SK-N-SH (cell line): ENCODE results near the gene ADRA2B. TPM values are rescaled to one million over a fixed set of nuclear protein-coding genes. Genes with fewer than 3 reads are reported as not detected.

ENCODE experiments used
- CTCF ChIA-PET: fragments of 300-600, 350-600 bp; formaldehyde crosslinking; extraction: SDS; loops from one replicate; lab custom pipeline; 2021; lab: Yijun Ruan, JAX
- POLR2A ChIA-PET: fragments of 350-600 bp; sonication (Branson Sonifier 250); formaldehyde crosslinking; extraction: SDS; loops from one replicate; lab custom pipeline; 2020; ENCODE audit warnings: antibody characterized with exemption, inconsistent platforms; lab: Yijun Ruan, JAX
- DNase-seq: peaks from one replicate; pipeline ENCODE4 v3.0.0; 2012
- H2AFZ ChIP-seq: fragments of 200-600 bp; sonication (generic); 2 replicates; pipeline ENCODE4 v1.8.1; 2016; ENCODE audit warnings: antibody characterized with exemption, mild to moderate bottlenecking, low read depth
- H3F3A ChIP-seq: fragments of 200-600 bp; sonication (generic); replicated peaks from 2 replicates; pipeline ENCODE3; 2016; ENCODE audit warnings: antibody characterized with exemption, mild to moderate bottlenecking; ENCODE audit not compliant: insufficient read depth
- H3K27ac ChIP-seq, 2 experiments: fragments of 200-500 bp in 1 of 2; fragments of 200-600 bp in 1 of 2; sonication (Bioruptor generic) in 1 of 2; sonication (generic), shearing (Covaris generic) in 1 of 2; 2 replicates each; pipeline versions ENCODE4 v1.5.1 to v1.6.1; 2014 to 2016; ENCODE audit warnings: low read depth in 2 of 2, inconsistent platforms in 1 of 2, low read length in 1 of 2, mild to moderate bottlenecking in 1 of 2, mixed read lengths in 1 of 2
- H3K27me3 ChIP-seq: fragments of 200-600 bp; sonication (generic), shearing (Covaris generic); 2 replicates; pipeline ENCODE4 v1.6.1; 2016; ENCODE audit warnings: mixed run types; ENCODE audit not compliant: insufficient read depth
- H3K36me3 ChIP-seq, 2 experiments: fragments of 200-500 bp in 1 of 2; fragments of 200-600 bp in 1 of 2; sonication (Bioruptor generic) in 1 of 2; sonication (generic) in 1 of 2; replicated peaks in 1 of 2; 2 replicates each; pipeline versions ENCODE3 to v1.5.1; 2014 to 2016; ENCODE audit warnings: low read length in 1 of 2, mild to moderate bottlenecking in 1 of 2; ENCODE audit not compliant: insufficient read depth in 2 of 2, control insufficient read depth in 1 of 2
- H3K4me1 ChIP-seq, 2 experiments: fragments of 200-500 bp in 1 of 2; fragments of 200-600 bp in 1 of 2; sonication (Bioruptor generic) in 1 of 2; sonication (generic), shearing (Covaris generic) in 1 of 2; 2 replicates each; pipeline versions ENCODE4 v1.5.1 to v1.6.1; 2014 to 2016; ENCODE audit warnings: low read depth in 1 of 2, low read length in 1 of 2, mixed run types in 1 of 2; ENCODE audit not compliant: insufficient read depth in 2 of 2, control insufficient read depth in 1 of 2
- H3K4me2 ChIP-seq: fragments of 200-600 bp; sonication (generic), shearing (Covaris generic); 2 replicates; pipeline ENCODE4 v1.6.1; 2017; ENCODE audit warnings: mixed run types
- H3K4me3 ChIP-seq, 2 experiments: fragments of 200-500 bp in 1 of 2; fragments of 200-600 bp in 1 of 2; sonication (Bioruptor generic) in 1 of 2; sonication (generic), shearing (Covaris generic) in 1 of 2; 2 replicates each; pipeline versions ENCODE4 v1.5.1 to v1.8.1; 2014 to 2016; ENCODE audit warnings: low read depth in 2 of 2, inconsistent platforms in 1 of 2, low read length in 1 of 2, mild to moderate bottlenecking in 1 of 2, mixed read lengths in 1 of 2, moderate library complexity in 1 of 2
- H3K79me2 ChIP-seq: fragments of 200-600 bp; sonication (generic); 2 replicates; pipeline ENCODE4 v1.8.1; 2017; ENCODE audit warnings: mild to moderate bottlenecking; ENCODE audit not compliant: insufficient read depth
- H3K9ac ChIP-seq: fragments of 200-600 bp; sonication (generic); 2 replicates; pipeline ENCODE4 v1.6.1; 2017; ENCODE audit warnings: mixed run types
- H3K9me2 ChIP-seq: fragments of 200-600 bp; sonication (generic); 2 replicates; pipeline ENCODE4 v1.6.1; 2017; ENCODE audit warnings: mixed run types
- H3K9me3 ChIP-seq: fragments of 200-600 bp; sonication (generic); 2 replicates; pipeline ENCODE4 v1.6.1; 2017; ENCODE audit warnings: mixed run types, mild to moderate bottlenecking, moderate library complexity
- H4K20me1 ChIP-seq: fragments of 200-600 bp; sonication (generic); 2 replicates; pipeline ENCODE4 v1.6.1; 2017; ENCODE audit warnings: mild to moderate bottlenecking, mixed run types; ENCODE audit not compliant: insufficient read depth
- CTCF ChIP-seq: fragments of 200-600 bp; sonication (generic); IDR thresholded peaks from 2 replicates; pipeline ENCODE4 v1.6.1; 2017; ENCODE audit warnings: antibody characterized with exemption, mild to moderate bottlenecking, moderate library complexity
- EZH2phosphoT487 ChIP-seq: fragments of 200-600 bp; sonication (generic); IDR thresholded peaks from 2 replicates; pipeline ENCODE4 v1.6.1; 2017; ENCODE audit warnings: low read depth, mixed run types, mild to moderate bottlenecking, antibody characterized with exemption, moderate library complexity, borderline replicate concordance
- GATA2 ChIP-seq: sonication (generic); formaldehyde crosslinking; IDR thresholded peaks from 2 replicates; pipeline ENCODE4 v1.5.0; 2020; ENCODE audit warnings: mild to moderate bottlenecking, missing genetic modification reagents
- JUND ChIP-seq: IDR thresholded peaks from 2 replicates; pipeline ENCODE4 v1.4.0; 2012
- MEF2A ChIP-seq: IDR thresholded peaks from 2 replicates; pipeline ENCODE4 v1.4.0; 2012; ENCODE audit warnings: low read depth, borderline replicate concordance
- MXI1 ChIP-seq: IDR thresholded peaks from 2 replicates; pipeline ENCODE4 v1.6.1; 2012; ENCODE audit warnings: mild to moderate bottlenecking, low read depth, low read length, improper control_type of control experiment
- POLR2AphosphoS5 ChIP-seq: IDR thresholded peaks from 2 replicates; pipeline ENCODE4 v1.6.1; 2012; ENCODE audit warnings: low read depth, low read length
- RAD21 ChIP-seq: IDR thresholded peaks from 2 replicates; pipeline ENCODE4 v1.6.1; 2012; ENCODE audit warnings: mild to moderate bottlenecking, low read length
- SMC3 ChIP-seq: IDR thresholded peaks from 2 replicates; pipeline ENCODE4 v1.6.1; 2012; ENCODE audit warnings: low read depth, low read length, improper control_type of control experiment
- USF1 ChIP-seq: IDR thresholded peaks from 2 replicates; pipeline ENCODE4 v1.4.0; 2012; ENCODE audit warnings: low read depth, borderline replicate concordance
- WGBS: methylation state at CpG from one replicate; pipeline ENCODE4 v1.1.6; 2017; ENCODE audit warnings: low lambda C conversion rate; 5-methylcytosine and 5-hydroxymethylcytosine counted together
- polyA plus RNA-seq, 3 experiments: library from polyadenylated mRNA; depleted of rRNA; stranded (reverse); fragments of >200 nt; gene quantifications; 2 replicates each; pipeline ENCODE4 v1.2.3, GENCODE V29; 2012
- TF ChIP-seq, protein P1 (sequence below): IDR thresholded peaks from 2 replicates; pipeline ENCODE4 v1.6.1; 2012; ENCODE audit warnings: mild to moderate bottlenecking, low read depth, low read length, moderate library complexity

ADRA2B gene
- polyA plus RNA-seq, 1 of the 3 experiments (the other 2 are of a cell fraction) = not detected

GRCh38 chr2:96147593-96148201 is 31.3 kb upstream of the ADRA2B start:
- Histone ChIP-seq H3K4me1 (peaks cover 33 to 62% of the 10 kb centered on the region in 2 experiments), H3K79me2 (peaks cover 12% of the 10 kb centered on the region; the same call in 1 of the 2 replicates)
- no peak for TF ChIP-seq EZH2phosphoT487
- TF ChIP-seq POLR2AphosphoS5 = no peak
- TF ChIP-seq SMC3 = no peak
- TF ChIP-seq MEF2A = no peak
- TF ChIP-seq CTCF = no peak
- TF ChIP-seq, protein P1, sequence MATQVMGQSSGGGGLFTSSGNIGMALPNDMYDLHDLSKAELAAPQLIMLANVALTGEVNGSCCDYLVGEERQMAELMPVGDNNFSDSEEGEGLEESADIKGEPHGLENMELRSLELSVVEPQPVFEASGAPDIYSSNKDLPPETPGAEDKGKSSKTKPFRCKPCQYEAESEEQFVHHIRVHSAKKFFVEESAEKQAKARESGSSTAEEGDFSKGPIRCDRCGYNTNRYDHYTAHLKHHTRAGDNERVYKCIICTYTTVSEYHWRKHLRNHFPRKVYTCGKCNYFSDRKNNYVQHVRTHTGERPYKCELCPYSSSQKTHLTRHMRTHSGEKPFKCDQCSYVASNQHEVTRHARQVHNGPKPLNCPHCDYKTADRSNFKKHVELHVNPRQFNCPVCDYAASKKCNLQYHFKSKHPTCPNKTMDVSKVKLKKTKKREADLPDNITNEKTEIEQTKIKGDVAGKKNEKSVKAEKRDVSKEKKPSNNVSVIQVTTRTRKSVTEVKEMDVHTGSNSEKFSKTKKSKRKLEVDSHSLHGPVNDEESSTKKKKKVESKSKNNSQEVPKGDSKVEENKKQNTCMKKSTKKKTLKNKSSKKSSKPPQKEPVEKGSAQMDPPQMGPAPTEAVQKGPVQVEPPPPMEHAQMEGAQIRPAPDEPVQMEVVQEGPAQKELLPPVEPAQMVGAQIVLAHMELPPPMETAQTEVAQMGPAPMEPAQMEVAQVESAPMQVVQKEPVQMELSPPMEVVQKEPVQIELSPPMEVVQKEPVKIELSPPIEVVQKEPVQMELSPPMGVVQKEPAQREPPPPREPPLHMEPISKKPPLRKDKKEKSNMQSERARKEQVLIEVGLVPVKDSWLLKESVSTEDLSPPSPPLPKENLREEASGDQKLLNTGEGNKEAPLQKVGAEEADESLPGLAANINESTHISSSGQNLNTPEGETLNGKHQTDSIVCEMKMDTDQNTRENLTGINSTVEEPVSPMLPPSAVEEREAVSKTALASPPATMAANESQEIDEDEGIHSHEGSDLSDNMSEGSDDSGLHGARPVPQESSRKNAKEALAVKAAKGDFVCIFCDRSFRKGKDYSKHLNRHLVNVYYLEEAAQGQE = no peak
- TF ChIP-seq, all 33 proteins: peak for 0
- peaks cover 29% of the 10 kb centered on the region for H3F3A ChIP-seq
- no peaks in the 10 kb centered on the region for H3K9me3 ChIP-seq
- peak overlapping the region; percentile 88 to 95 for H3K27ac ChIP-seq
- H3K9ac ChIP-seq = peak overlapping the region; percentile 39; the same call in 1 of the 2 replicates
- 74% methylated on average over 9 of the region's 9 CpGs for WGBS
- peak; percentile 40 for DNase-seq
- H4K20me1 ChIP-seq = no peaks in the 10 kb centered on the region
- H3K9me2 ChIP-seq = no peaks in the 10 kb centered on the region
- no peaks in the 10 kb centered on the region for H3K27me3 ChIP-seq
- peak overlapping the region; percentile 69; the same call in 1 of the 2 replicates for H3K4me2 ChIP-seq
- ChIA-PET CTCF (interaction anchor here (1.0 to 7.0 kb wide), 8 partner anchors 9 to 155 kb away, joined by 4 to 49 read pairs (median 12); partner anchors contain the start of genes ADRA2B, ASTL and CIAO1), POLR2A (interaction anchor here (0.7 kb wide), 1 partner anchor 138 kb away, joined by 3 read pairs; no protein-coding TSS in a partner anchor)
- H3K36me3 ChIP-seq = no peaks in the 10 kb centered on the region
- peak overlapping the region; percentile 48; the same call in 1 of the 2 replicates for H2AFZ ChIP-seq
- no peak overlapping the region for H3K4me3 ChIP-seq

GRCh38 chr2:96146881-96147592 is 30.7 kb upstream of the ADRA2B start:
- peaks cover 12% of the 10 kb centered on the region; the same call in 1 of the 2 replicates for H3K79me2 ChIP-seq
- H3K9ac ChIP-seq = peak overlapping the region; percentile 62; the same call in 1 of the 2 replicates
- H3K4me2 ChIP-seq = peak overlapping the region; percentile 69; the same call in 1 of the 2 replicates
- peak; percentile 85 for DNase-seq
- CTCF ChIA-PET = interaction anchor here (0.9 to 4.4 kb wide), 8 partner anchors 8 to 155 kb away, joined by 3 to 28 read pairs (median 6); partner anchors contain the start of genes ADRA2B, ASTL and CIAO1
- H3K4me3 ChIP-seq = no peak overlapping the region
- WGBS = 30% methylated on average over 5 of the region's 9 CpGs
- H3K9me3 ChIP-seq = no peaks in the 10 kb centered on the region
- no peaks in the 10 kb centered on the region for H3K9me2 ChIP-seq
- peaks cover 33 to 58% of the 10 kb centered on the region in 2 experiments for H3K4me1 ChIP-seq
- POLR2A ChIA-PET = interaction anchor here (0.7 kb wide), 1 partner anchor 137 kb away, joined by 3 read pairs; no protein-coding TSS in a partner anchor
- H3K27me3 ChIP-seq = no peaks in the 10 kb centered on the region
- H3K36me3 ChIP-seq = no peaks in the 10 kb centered on the region
- H2AFZ ChIP-seq = peak overlapping the region; percentile 37; the same call in 1 of the 2 replicates
- no peaks in the 10 kb centered on the region for H4K20me1 ChIP-seq
- H3K27ac ChIP-seq = peak overlapping the region; percentile 88 to 95
- H3F3A ChIP-seq = peaks cover 29% of the 10 kb centered on the region
- TF ChIP-seq MXI1 (peak; percentile 61), POLR2AphosphoS5 (peak; percentile 70; the same call in 1 of the 2 replicates), CTCF (no peak), GATA2 (peak; percentile 100), SMC3 (no peak), JUND (peak; percentile 94), USF1 (no peak), RAD21 (peak; percentile 12; the same call in 1 of the 2 replicates)
